ENCODE results near the gene PRPF19. TPM values are rescaled to one million over a fixed set of nuclear protein-coding genes. Genes with fewer than 3 reads are reported as not detected.

The PRPF19 gene
- total and polyA plus RNA-seq, 2 of the 8 experiments (the other 6 are each of a cell fraction or from before 2014, with no cell fraction given), result 107 to 141 TPM

GRCh38 chr11:60939301-60939700 lies 32.9 kb upstream of the PRPF19 start:
- Histone ChIP-seq H4K8ac (ENCODE audit: extremely low read depth, insufficient read depth, low read length) (no peak overlapping the region), H2BK5ac (ENCODE audit: low read depth, low read length) (no peak overlapping the region), H3K4ac (replicated peaks; ENCODE audit: insufficient read length, low read depth, low read length) (no peak overlapping the region), H3K18ac (ENCODE audit: extremely low read depth, low read length) (no peak overlapping the region), H4K5ac (ENCODE audit: insufficient read length, low read depth, low read length) (no peak overlapping the region), H4K20me1 (replicated peaks in 1 of 2; ENCODE audit: control insufficient read depth in 1 of 2, insufficient read depth in 2 of 2, low read length in 2 of 2) (peaks cover 0 to 5% of the 10 kb centered on the region in 2 experiments), H3K9ac (replicated peaks in 1 of 4; ENCODE audit: extremely low read depth in 1 of 4, low read depth in 3 of 4, low read length in 3 of 4) (no peak overlapping the region), H3K36me3 (ENCODE audit: control insufficient read depth in 2 of 4, insufficient read depth in 4 of 4, low read length in 3 of 4) (peaks cover 0 to 10% (median 5%) of the 10 kb centered on the region in 4 experiments; a peak in 5 of 8 replicates), H3K4me3 (ENCODE audit: extremely low read depth in 1 of 4, insufficient read depth in 2 of 4, low read depth in 3 of 4, low read length in 4 of 4) (no peak overlapping the region), H3K27ac (ENCODE audit: low read depth, low read length) (no peak overlapping the region), H3K4me2 (ENCODE audit: insufficient read depth in 1 of 2, low read depth in 2 of 2, low read length in 2 of 2) (no peak overlapping the region), H3K4me1 (replicated peaks in 1 of 4; ENCODE audit: control insufficient read depth in 3 of 4, insufficient read depth in 4 of 4, low read length in 3 of 4) (no peaks in the 10 kb centered on the region; a peak in 2 of 7 replicates), H3K23ac (ENCODE audit: insufficient read length) (no peak overlapping the region), H3K79me2 (ENCODE audit: control insufficient read depth in 1 of 2, insufficient read depth in 2 of 2, low read length in 2 of 2) (no peaks in the 10 kb centered on the region), H3K9me3 (ENCODE audit: insufficient read depth in 2 of 2, low read depth in 1 of 2, low read length in 1 of 2) (no peaks in the 10 kb centered on the region), H3K14ac (ENCODE audit: insufficient read length) (no peak overlapping the region), H2AK5ac (ENCODE audit: low read depth, low read length) (no peak overlapping the region), H2AFZ (ENCODE audit: low read length) (no peak overlapping the region), H2BK120ac (replicated peaks; ENCODE audit: low read depth, low read length) (no peak overlapping the region), H3K79me1 (ENCODE audit: low read depth, low read length) (no peaks in the 10 kb centered on the region), H2BK12ac (ENCODE audit: low read depth, low read length) (no peak overlapping the region), H2BK20ac (ENCODE audit: low read length) (no peak overlapping the region), H3K56ac (replicated peaks; ENCODE audit: insufficient read length, low read depth, low read length) (no peak overlapping the region), H4K91ac (replicated peaks; ENCODE audit: insufficient read length, low read length) (no peak overlapping the region), H3K27me3 (replicated peaks in 1 of 4; ENCODE audit: control insufficient read depth in 3 of 4, extremely low read depth in 1 of 4, insufficient read depth in 3 of 4, low read length in 3 of 4) (no peaks in the 10 kb centered on the region), H2BK15ac (ENCODE audit: low read length) (no peak overlapping the region), H3K23me2 (ENCODE audit: low read depth, low read length) (no peaks in the 10 kb centered on the region)
- TF ChIP-seq CHD1 (IDR thresholded peaks at IDR 0.05; ENCODE audit: low read depth, low read length) (no peak), TCF12 (IDR thresholded peaks at IDR 0.05; ENCODE audit: low read depth, low read length) (no peak), POLR2AphosphoS5 (IDR thresholded peaks at IDR 0.05; ENCODE audit: low read depth, low read length) (peak; percentile 49; the same call in 1 of the 2 replicates)
- no peak for FAIRE-seq
- 98% methylated on average over 7 of the region's 7 CpGs; no CpG with 5 or more reads in 1 of the 2 experiments for WGBS, 2 experiments (ENCODE audit: extremely low coverage in 1 of 2, insufficient coverage in 1 of 2, insufficient read length in 1 of 2, insufficient replicate concordance in 2 of 2, low coverage in 1 of 2, low lambda C conversion rate in 2 of 2, missing lambda C conversion rate in 1 of 2)
- no peak for DNase-seq (ENCODE audit: low read depth in 1 of 2, low spot score in 2 of 2)
- ChIA-PET CTCF (ENCODE audit: partially characterized antibody) (interaction anchor here (1.2 to 2.3 kb wide), 6 partner anchors 9 to 190 kb away, joined by 3 to 5 read pairs (median 4); no protein-coding TSS in a partner anchor), POLR2A (ENCODE audit: partially characterized antibody) (interaction anchor here (1.3 to 1.7 kb wide), 3 partner anchors 14 to 24 kb away, joined by 3 to 5 read pairs (median 5); partner anchors contain the start of gene TMEM132A)
